ENCODE data around the gene DCC.
A peak's percentile ranks its signal among the peaks of the same experiment; 100 is the strongest.

Gene DCC

GRCh38 chr18:52700816-52701215 is 360.8 kb downstream of the DCC start:
- no peak for DNase-seq (ENCODE audit: low spot score)

- DNase-seq (ENCODE audit: low spot score) = no peak
Observed at GRCh38 chr18:52701219-52701935, 361.4 kb downstream of the DCC start.

- no peak for DNase-seq (ENCODE audit: low spot score)
Observed at GRCh38 chr18:52715421-52715820, 375.4 kb downstream of the DCC start.

- no peak for DNase-seq (ENCODE audit: low spot score)
Observed at GRCh38 chr18:52715991-52716390, 376.0 kb downstream of the DCC start.

- DNase-seq (ENCODE audit: low spot score) = peak; percentile 60
Observed at GRCh38 chr18:52716973-52717372, 377.0 kb downstream of the DCC start.

GRCh38 chr18:52722904-52723303 is 382.9 kb downstream of the DCC start:
- no peak for DNase-seq (ENCODE audit: low spot score)

- no peak for DNase-seq (ENCODE audit: low spot score)
Observed at GRCh38 chr18:52723550-52723970, 383.6 kb downstream of the DCC start.

GRCh38 chr18:52730972-52731619 is 391.1 kb downstream of the DCC start:
- DNase-seq (ENCODE audit: low spot score) = no peak

GRCh38 chr18:52738946-52739345 is 398.9 kb downstream of the DCC start:
- DNase-seq (ENCODE audit: low spot score) = peak; percentile 1

- no peak for DNase-seq (ENCODE audit: low spot score)
Observed at GRCh38 chr18:52746986-52747385, 407.0 kb downstream of the DCC start.

- DNase-seq (ENCODE audit: low spot score) = no peak
Observed at GRCh38 chr18:52747869-52748268, 407.9 kb downstream of the DCC start.

GRCh38 chr18:52748343-52748742 is 408.3 kb downstream of the DCC start:
- DNase-seq (ENCODE audit: low spot score) = no peak

GRCh38 chr18:52749542-52749941 is 409.5 kb downstream of the DCC start:
- no peak for DNase-seq (ENCODE audit: low spot score)

GRCh38 chr18:52750995-52751394 is 411.0 kb downstream of the DCC start:
- no peak for DNase-seq (ENCODE audit: low spot score)

GRCh38 chr18:52764316-52764715 is 424.3 kb downstream of the DCC start:
- DNase-seq (ENCODE audit: low spot score) = no peak

- DNase-seq (ENCODE audit: low spot score) = no peak
Observed at GRCh38 chr18:52766002-52766545, 426.1 kb downstream of the DCC start.

GRCh38 chr18:52781113-52781512 is 441.1 kb downstream of the DCC start:
- no peak for DNase-seq (ENCODE audit: low spot score)

- no peak for DNase-seq (ENCODE audit: low spot score)
Observed at GRCh38 chr18:52791321-52791720, 451.3 kb downstream of the DCC start.

GRCh38 chr18:52812834-52813233 is 472.8 kb downstream of the DCC start:
- DNase-seq (ENCODE audit: low spot score) = no peak

GRCh38 chr18:52813635-52814416 is 473.8 kb downstream of the DCC start:
- DNase-seq (ENCODE audit: low spot score) = no peak

- no peak for DNase-seq (ENCODE audit: low spot score)
Observed at GRCh38 chr18:52815651-52816050, 475.7 kb downstream of the DCC start.

GRCh38 chr18:52816121-52816520 is 476.1 kb downstream of the DCC start:
- DNase-seq (ENCODE audit: low spot score) = no peak

- DNase-seq (ENCODE audit: low spot score) = no peak
Observed at GRCh38 chr18:52822160-52822559, 482.2 kb downstream of the DCC start.
